PC-3 (cell line): ENCODE results near the gene TBX2. TPM values are rescaled to one million over a fixed set of nuclear protein-coding genes. Genes with fewer than 3 reads are reported as not detected.

Experiments used
- ATAC-seq: fragments of 200-7000 bp; cut with Tn5 transposase; 2 replicates; pipeline ENCODE4 v1.9.1; 2020; ENCODE audit warnings: mild to moderate bottlenecking, moderate library complexity
- BruUV-seq: library from RNA; stranded (reverse); fragments of 400-500 nt; replicated peaks from 2 replicates; lab custom pipeline; 2021; lab: Mats Ljungman, UMichigan
- CTCF ChIA-PET: fragments of 300-600 bp; sonication (Branson Sonifier 250); formaldehyde crosslinking; loops from one replicate; lab custom pipeline; 2022; ENCODE audit warnings: antibody characterized with exemption; lab: Charles Lee
- POLR2A ChIA-PET: fragments of 300-600 bp; sonication (Branson Sonifier 250); formaldehyde crosslinking; loops from one replicate; lab custom pipeline; 2022; ENCODE audit warnings: antibody characterized with exemption; ENCODE audit not compliant: unreplicated experiment; lab: Charles Lee
- DNase-seq: peaks from one replicate; pipeline ENCODE4 v3.0.0-alpha.2; 2015
- H2AFZ ChIP-seq: fragments of 300-600 bp; sonication (generic); 2 replicates; pipeline ENCODE4 v1.6.0; 2016; ENCODE audit warnings: antibody characterized with exemption, low read length
- H3F3A ChIP-seq: fragments of 300-600 bp; sonication (generic); one replicate; pipeline ENCODE4 v1.6.0; 2017; ENCODE audit warnings: antibody characterized with exemption, low read length, control low read depth, mild to moderate bottlenecking; ENCODE audit not compliant: unreplicated experiment
- H3K27ac ChIP-seq: fragments of 300-600 bp; sonication (generic); 2 replicates; pipeline ENCODE4 v1.5.1; 2016; ENCODE audit warnings: mild to moderate bottlenecking, low read length
- H3K27me3 ChIP-seq: fragments of 300-600 bp; sonication (generic); 2 replicates; pipeline ENCODE4 v1.6.1; 2016; ENCODE audit warnings: low read length, mixed read lengths
- H3K36me3 ChIP-seq: fragments of 300-600 bp; sonication (generic); 2 replicates; pipeline ENCODE4 v1.6.1; 2016; ENCODE audit warnings: low read depth, mixed run types, low read length, mixed read lengths
- H3K4me1 ChIP-seq: fragments of 300-600 bp; sonication (generic); 2 replicates; pipeline ENCODE4 v1.5.1; 2016; ENCODE audit warnings: low read length; ENCODE audit not compliant: insufficient read depth
- H3K4me2 ChIP-seq: fragments of 300-600 bp; sonication (generic); 2 replicates; pipeline ENCODE4 v1.6.0; 2016; ENCODE audit warnings: low read length
- H3K4me3 ChIP-seq: fragments of 300-600 bp; sonication (generic); 2 replicates; pipeline ENCODE4 v1.5.1; 2016; ENCODE audit warnings: mild to moderate bottlenecking, low read length, mixed read lengths
- H3K79me2 ChIP-seq: fragments of 300-600 bp; sonication (generic); 2 replicates; pipeline ENCODE4 v1.6.1; 2017; ENCODE audit warnings: low read length, mixed read lengths
- H3K9ac ChIP-seq: fragments of 300-600 bp; sonication (generic); 2 replicates; pipeline ENCODE4 v1.6.0; 2016; ENCODE audit warnings: mild to moderate bottlenecking, low read length
- H3K9me2 ChIP-seq: fragments of 300-600 bp; sonication (generic); replicated peaks from 2 replicates; pipeline ENCODE4 v1.6.1; 2016; ENCODE audit warnings: mixed run types, low read length, mixed read lengths
- H3K9me3 ChIP-seq: fragments of 300-600 bp; sonication (generic); 2 replicates; pipeline ENCODE4 v1.6.1; 2016; ENCODE audit warnings: low read length, mixed read lengths
- H4K20me1 ChIP-seq: fragments of 300-600 bp; sonication (generic); 2 replicates; pipeline ENCODE4 v1.6.1; 2016; ENCODE audit warnings: low read length, mixed read lengths
- CTCF ChIP-seq: fragments of 300-600 bp; sonication (generic); conservative IDR thresholded peaks from 2 replicates; pipeline ENCODE4 v1.5.1; 2017; ENCODE audit warnings: antibody characterized with exemption, low read depth, mild to moderate bottlenecking, low read length
- EZH2 ChIP-seq: fragments of 300-600 bp; sonication (generic); IDR thresholded peaks from one replicate; pipeline ENCODE4 v1.6.1; 2017; ENCODE audit warnings: antibody characterized with exemption, mild to moderate bottlenecking, low read length; ENCODE audit not compliant: unreplicated experiment
- EZH2phosphoT487 ChIP-seq: fragments of 300-600 bp; sonication (generic); IDR thresholded peaks from 2 replicates; pipeline ENCODE4 v1.6.1; 2018; ENCODE audit warnings: mild to moderate bottlenecking, antibody characterized with exemption, low read length, borderline replicate concordance
- intact Hi-C: fragments of 100-400 bp; cut with micrococcal nuclease; formaldehyde crosslinking; loops from 2 replicates; pipeline ENCODE4 v1.9.0; 2023
- total RNA-seq: library from RNA; depleted of rRNA; stranded (reverse); fragments of >200 nt; gene quantifications from 2 replicates; pipeline ENCODE4 v1.2.3, GENCODE V29; 2014

TBX2 gene
- total RNA-seq, 1 experiment from 2014 or later, result 7.1 TPM

DNA sequence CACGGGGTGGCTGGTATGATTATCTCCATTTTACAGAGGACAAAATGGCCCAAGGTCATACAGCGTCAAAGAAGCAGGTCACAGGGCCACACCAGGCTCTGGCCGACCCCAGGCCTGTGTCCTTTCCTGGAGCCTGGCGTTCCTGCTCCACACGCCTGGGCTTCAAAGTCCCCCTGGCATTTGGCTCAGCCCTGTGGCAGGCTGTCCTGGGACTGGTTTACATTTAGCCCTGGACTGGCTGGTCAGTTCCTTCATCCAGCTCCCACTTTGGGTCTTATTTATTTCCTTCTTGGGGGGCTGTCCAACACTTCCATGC is 15.3 kb downstream of the TBX2 start:
- Histone ChIP-seq H3K9me3 (no peaks in the 10 kb centered on the region), H3K4me3 (no peak overlapping the region), H3K4me1 (peaks cover 25% of the 10 kb centered on the region), H3K9me2 (no peaks in the 10 kb centered on the region), H3K27ac (no peak overlapping the region), H3K9ac (no peak overlapping the region), H4K20me1 (no peaks in the 10 kb centered on the region), H3F3A (no peaks in the 10 kb centered on the region), H3K27me3 (no peaks in the 10 kb centered on the region), H3K79me2 (peaks cover 9% of the 10 kb centered on the region), H2AFZ (no peak overlapping the region), H3K4me2 (no peak overlapping the region), H3K36me3 (no peaks in the 10 kb centered on the region)
- ChIA-PET CTCF (interaction anchor here (0.7 to 0.9 kb wide), 2 partner anchors 147 to 160 kb away, joined by 3 to 6 read pairs; no protein-coding TSS in a partner anchor), POLR2A (no interaction called here)
- DNase-seq (no peak), ATAC-seq (no peak)
- TF ChIP-seq EZH2, result no peak
- TF ChIP-seq EZH2phosphoT487, result no peak
- no peak for TF ChIP-seq CTCF
- BruUV-seq, result no TSS peak
- intact Hi-C loops, result loop anchor here (5.0 to 10.0 kb wide), 2 partner anchors 270 to 513 kb away; no protein-coding TSS in a partner anchor

DNA sequence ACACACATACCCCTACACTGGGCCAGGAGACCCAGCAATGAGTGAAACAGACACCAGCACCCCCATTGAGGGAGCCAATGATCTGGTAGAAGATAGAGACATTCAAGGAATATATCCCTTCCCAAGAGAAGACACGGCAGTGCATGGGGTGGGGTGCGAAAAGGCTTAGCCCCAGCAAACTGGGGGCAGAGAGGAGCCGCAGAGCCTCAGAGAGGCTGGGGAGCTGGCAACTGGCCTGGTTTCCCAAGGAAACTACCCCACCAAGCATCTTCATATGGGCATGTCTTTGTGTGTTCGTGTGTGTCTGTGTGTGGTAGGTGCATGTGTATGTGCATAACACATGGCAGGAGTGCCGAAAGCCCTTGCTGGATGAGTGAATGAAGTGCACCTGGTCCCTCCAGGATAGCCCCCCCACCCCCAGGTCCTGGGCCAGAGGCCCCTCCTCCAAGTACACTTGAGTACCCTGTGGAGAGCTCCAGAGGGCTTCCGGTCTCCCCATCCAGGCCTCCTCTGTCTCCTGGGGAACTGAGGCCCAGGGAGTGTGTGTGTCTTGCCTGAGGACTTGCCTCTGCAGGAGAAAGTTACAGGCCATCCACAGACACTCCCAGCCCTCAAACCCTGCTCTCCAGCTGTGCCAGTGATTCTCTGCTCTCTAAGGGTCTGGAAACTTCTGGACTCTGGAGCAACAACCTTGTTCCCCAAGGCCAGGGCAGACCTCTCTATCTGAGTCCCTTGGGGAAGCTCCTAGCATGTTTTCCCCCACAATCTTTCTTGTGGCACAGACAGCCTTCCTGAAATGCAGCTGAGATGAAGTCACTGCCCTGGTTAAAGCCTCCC is 15.9 kb downstream of the TBX2 start:
- no peaks in the 10 kb centered on the region for H3K27me3 ChIP-seq
- H3K9ac ChIP-seq, result no peak overlapping the region
- no peak overlapping the region for H3K4me2 ChIP-seq
- no peak for ATAC-seq
- intact Hi-C loops, result loop anchor here (1.0 to 10.0 kb wide), 3 partner anchors 136 to 269 kb away; no protein-coding TSS in a partner anchor
- H3F3A ChIP-seq, result no peaks in the 10 kb centered on the region
- DNase-seq, result no peak
- no peaks in the 10 kb centered on the region for H3K9me3 ChIP-seq
- POLR2A ChIA-PET, result interaction anchor here (0.6 kb wide), 1 partner anchor 11 kb away, joined by 3 read pairs; no protein-coding TSS in a partner anchor
- BruUV-seq, result no TSS peak
- H2AFZ ChIP-seq, result no peak overlapping the region
- H4K20me1 ChIP-seq, result no peaks in the 10 kb centered on the region
- H3K9me2 ChIP-seq, result no peaks in the 10 kb centered on the region
- no peak overlapping the region for H3K27ac ChIP-seq
- H3K4me3 ChIP-seq, result no peak overlapping the region
- no peak for TF ChIP-seq EZH2
- TF ChIP-seq CTCF, result no peak
- no peak for TF ChIP-seq EZH2phosphoT487
- CTCF ChIA-PET, result interaction anchor here (0.5 to 1.2 kb wide), 5 partner anchors 136 to 408 kb away, joined by 3 to 9 read pairs (median 4); no protein-coding TSS in a partner anchor
- H3K36me3 ChIP-seq, result no peaks in the 10 kb centered on the region
- H3K79me2 ChIP-seq, result peaks cover 9% of the 10 kb centered on the region
- H3K4me1 ChIP-seq, result peaks cover 25% of the 10 kb centered on the region
